GM18498 (cell line): ENCODE data around the gene RHBDD1.
"Not testable (repeated sequence)": the region's sequence is repeated elsewhere in the genome, so short reads cannot be mapped to it uniquely, and the experiment has no call there.

Source experiments
- ATAC-seq: cut with Tn5 transposase; IDR thresholded peaks from one replicate; pipeline ENCODE4 v1.9.1; 2021; ENCODE audit warnings: mild to moderate bottlenecking, moderate library complexity; ENCODE audit not compliant: unreplicated experiment

The RHBDD1 gene

DNA sequence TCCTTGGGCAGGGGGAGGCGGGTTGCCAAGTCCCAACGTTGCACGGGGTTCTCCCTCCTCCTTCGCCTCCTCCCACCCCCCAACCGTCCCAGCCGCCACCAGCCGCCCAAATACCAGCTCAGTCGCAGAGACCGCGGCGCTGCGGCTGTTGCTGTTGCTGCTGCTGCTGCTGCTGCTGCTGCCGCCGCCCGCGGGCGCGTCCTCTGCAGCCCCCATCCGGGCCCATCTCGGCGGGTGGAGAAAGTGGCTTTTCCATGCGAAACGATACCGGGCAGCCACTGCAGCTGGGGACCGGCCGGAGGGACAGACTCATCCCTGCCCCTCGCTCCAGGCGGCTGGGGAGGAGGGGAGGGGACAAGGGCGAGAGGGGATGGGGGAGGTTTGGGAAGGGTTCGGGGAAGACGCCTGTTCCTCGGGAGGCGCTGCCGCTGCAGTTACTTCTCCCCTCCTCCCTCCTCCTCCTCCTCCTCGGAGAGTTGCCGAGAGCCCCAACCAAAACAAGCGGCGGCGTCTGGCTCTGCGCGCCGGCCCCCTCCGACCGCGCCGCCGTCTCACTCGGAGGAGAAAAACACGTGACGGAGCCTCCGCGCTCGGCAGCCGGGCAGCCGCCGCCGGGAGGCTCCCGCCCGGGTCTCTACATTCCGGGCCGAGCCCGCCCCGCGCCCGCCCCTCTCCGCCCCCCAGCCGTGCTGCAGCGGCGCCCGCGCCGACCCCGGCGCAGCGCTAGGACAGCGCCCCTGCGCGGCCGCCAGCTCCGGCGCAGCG, 36.5 kb upstream of the RHBDD1 start, which contains the start of gene IRS1:
TSS of gene IRS1 (minus strand) at position 610 of the 765 bp plus-strand sequence. CDS start 1,082 bp downstream, outside the sequence.
- peak; percentile 42 for ATAC-seq

- no peak for ATAC-seq
Observed at GRCh38 chr2:226799976-226800940, 35.6 kb upstream of the RHBDD1 start.

GRCh38 chr2:226800941-226801784, 34.7 kb upstream of the RHBDD1 start:
- ATAC-seq = peak; percentile 80

GRCh38 chr2:226802573-226802972, 33.3 kb upstream of the RHBDD1 start:
- no peak for ATAC-seq

DNA sequence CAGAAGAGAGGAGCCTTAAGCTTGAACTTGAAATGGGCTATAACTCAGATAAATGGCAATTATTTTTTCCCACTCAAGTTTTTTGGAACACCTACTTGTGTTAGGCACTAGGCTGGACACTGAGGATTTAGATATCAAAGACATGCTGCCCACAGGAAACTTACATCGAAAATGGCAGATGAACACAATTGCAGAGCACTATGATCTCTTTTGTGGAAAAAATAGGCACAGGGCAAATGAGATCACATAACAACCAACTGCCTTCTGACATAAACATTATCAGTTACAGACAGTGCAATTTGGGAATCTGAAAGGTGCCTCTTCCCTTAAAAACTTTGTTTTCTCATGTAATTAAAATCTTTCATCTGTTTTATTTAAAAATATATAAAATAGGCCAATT, 32.4 kb upstream of the RHBDD1 start:
- no peak for ATAC-seq

DNA sequence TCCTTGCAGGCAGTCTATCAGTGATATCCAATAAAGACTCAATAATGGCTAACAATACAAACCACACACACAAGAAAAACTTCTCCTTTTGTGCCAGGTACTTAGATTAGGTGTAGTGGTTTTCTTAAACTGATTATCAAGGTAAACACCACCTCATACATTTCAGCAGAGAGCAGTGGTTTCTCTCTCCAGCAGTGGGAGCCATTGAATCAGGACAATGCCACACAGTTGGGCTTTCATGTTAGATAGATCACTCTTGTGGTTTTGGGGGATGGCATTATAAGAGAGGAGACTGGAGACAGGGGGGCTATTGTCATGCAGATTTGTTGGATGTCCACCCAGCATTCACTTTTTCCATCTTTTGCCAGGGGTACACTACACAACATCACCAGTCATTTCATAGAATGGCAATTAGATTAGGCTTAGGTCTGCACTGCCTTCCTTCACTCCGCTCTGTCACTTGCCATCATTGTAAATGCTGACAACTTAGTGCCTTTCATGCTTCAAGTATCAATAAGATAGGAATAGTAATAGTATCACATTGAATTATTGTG, 22.6 kb upstream of the RHBDD1 start:
- ATAC-seq = peak; percentile 71

GRCh38 chr2:226818930-226819329, 16.9 kb upstream of the RHBDD1 start:
- ATAC-seq = no peak

- ATAC-seq = no peak
Observed at GRCh38 chr2:226825056-226825455, 10.8 kb upstream of the RHBDD1 start.

GRCh38 chr2:226828191-226828590, 7.7 kb upstream of the RHBDD1 start:
- ATAC-seq = no peak

DNA sequence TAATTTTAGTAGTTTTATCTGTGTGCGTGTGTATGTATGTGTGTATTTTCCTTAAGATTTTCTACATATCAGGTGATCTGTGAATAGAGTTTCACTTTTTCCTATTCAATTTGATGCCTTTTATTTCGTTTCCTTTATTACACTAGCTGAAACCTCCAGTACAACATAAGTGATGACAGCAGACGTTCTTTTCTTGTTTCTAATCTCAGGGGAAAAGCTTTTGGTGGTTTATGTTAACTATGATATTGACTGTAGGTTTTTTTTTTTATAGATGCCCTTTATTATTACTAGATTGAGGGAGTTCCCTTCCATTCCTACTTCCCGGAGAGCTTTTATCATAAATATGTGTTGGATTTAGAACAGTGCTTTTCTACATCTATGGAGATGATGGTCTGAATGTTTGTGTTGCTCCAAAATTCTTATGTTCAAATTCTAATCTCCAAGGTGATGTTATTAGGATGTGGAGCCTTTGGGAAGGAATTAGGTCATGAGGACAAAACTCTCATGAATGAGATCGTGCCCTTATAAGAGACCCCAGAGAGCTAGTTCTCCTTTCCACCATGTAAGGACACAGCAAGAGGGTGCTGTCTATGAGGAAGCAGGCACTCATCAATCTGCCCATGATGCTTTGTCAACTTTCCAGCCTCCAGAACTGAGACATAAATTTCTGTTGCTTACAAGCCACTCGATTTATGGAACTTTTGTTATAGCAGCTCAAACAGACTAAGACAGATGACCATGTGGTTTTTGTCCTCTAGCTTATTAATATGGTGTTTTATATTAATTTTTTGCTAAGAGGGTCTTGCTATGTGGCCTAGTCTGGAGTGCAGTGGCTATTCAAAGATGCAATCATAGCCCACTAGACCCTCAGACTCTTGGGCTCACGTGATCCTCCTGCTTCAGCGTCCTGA, 5.9 kb upstream of the RHBDD1 start:
- no peak for ATAC-seq

DNA sequence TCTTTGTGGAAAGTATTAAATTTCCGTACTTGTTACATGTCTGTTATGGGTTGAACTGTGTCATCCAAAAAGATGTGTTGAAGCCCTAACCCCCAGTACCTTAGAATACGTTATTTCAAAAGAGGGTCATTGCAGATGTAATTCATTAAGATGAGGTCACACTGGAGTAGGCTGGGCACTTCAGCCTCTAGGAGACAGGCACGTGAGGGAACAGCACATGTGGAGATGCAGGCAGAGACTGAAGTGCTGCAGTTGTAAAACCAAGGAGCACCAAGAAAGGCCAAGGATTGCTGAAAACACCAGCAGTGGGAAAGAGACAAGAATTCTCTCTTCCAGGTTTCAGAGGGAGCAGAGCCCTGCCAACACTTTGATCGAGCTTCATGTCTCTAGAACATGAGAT, 4.6 kb upstream of the RHBDD1 start:
- ATAC-seq = no peak

GRCh38 chr2:226832061-226832460, 3.8 kb upstream of the RHBDD1 start:
- no peak for ATAC-seq

DNA sequence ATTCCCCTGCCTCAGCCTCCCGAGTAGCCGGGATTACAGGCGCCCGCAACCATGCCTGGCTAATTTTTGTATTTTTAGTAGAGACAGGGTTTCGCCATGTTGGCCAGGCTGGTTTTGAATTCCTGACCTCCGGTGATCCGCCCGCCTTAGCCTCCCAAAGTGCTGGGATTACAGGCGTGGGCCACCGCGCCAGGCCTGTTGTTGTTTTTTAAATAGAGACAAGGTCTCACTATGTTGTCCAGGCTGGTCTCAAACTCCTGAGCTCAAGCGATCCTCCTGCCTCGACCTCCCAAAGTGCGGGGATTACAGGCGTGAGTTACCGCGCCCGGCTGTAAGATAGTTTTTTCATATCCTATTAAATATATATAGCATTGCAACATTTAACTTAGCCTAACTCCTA, 974 bp upstream of the RHBDD1 start:
- ATAC-seq = not testable (repeated sequence)

DNA sequence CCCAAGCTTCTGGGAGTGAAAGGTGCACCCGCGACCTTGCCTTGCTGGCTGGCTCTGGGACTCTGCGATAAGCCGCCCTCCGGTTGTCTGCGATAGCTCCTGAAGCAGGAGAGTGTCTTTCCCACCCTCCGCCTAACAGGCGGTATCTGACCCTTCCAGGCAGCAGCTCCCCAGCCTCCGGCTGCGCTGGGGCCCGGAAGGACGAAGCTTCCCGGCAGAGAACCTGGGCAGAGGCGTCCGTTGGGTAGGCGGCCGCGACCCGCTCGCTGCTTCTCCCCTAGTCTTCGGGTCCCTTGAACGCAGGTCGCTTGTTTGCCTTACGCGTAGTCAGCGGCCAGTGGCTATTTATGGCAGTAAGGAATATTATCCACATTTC, 446 bp upstream of the RHBDD1 start:
- peak; percentile 28 for ATAC-seq

DNA sequence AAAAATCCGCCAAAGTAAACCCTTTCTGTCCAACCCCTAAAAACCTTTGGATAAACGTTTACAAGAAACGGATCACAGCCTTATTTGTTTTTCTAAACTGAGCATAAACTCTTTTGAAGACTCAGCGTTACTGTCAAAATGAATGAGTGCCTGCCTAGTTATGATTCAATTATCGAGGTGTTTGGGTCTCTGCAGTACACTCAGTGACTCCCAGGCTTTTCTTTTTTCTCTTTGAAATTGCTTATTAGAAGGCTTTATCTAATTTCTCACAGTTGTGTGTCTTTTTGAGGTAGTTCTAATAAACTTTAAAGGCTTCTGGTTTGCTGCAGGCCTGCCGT, 663 bp downstream of the RHBDD1 start:
- ATAC-seq = peak; percentile 11

DNA sequence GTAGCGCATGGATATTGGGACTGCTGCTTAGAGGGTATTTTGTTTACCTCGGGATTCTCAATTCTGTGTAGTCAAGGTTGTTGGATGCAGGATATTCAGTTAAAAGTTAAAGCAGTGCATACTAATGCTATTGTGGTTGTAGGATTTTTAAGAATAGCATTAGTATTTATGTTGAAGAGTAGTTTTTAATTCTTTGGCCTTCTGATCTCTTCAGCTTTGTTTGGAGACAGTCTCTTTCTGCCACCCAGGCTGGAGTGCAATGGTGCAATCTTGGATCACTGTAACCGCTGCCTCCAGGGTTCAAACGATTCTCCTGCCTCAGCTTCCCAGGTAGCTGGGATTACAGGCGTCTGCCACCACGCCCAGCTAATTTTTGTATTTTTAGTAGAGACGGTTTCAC, 1.5 kb downstream of the RHBDD1 start:
- ATAC-seq = no peak

DNA sequence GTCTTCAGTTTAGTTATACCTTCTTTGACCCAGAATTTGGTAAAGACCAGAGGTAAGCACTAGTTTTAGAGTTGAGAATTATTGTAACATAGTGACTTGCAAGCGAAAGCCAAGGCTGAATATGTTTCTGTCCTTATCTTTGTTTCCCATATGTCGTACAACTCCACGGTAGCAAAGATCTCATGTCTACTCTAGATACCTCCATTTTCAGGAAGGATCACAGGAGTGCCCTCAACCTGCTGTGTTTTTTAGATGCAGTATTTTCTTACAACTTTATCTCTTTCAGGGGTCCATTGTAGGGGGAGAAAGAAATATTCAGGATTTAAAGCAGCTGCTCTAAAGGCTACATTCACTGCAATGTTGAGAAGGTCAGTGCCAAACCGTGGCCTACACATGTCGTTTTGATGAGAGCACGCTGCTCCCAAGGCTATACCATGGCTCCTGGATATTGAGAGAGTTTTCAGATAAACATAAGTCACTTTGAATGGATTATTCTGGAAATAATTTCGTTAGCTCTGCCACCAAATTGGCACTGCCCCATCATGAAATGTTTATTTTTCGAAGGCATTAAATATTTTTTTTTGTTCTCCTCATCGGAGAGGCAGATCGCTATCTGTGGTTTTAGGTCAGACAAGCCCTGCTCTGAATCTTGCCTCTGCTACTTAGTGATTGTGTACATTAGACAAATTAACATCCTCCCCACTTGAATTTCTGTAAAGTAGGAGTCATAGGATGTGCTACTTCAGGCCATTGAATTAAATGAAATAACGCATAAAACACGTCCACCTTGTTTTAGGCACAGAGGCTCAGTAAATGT, 2.1 kb downstream of the RHBDD1 start:
- no peak for ATAC-seq

DNA sequence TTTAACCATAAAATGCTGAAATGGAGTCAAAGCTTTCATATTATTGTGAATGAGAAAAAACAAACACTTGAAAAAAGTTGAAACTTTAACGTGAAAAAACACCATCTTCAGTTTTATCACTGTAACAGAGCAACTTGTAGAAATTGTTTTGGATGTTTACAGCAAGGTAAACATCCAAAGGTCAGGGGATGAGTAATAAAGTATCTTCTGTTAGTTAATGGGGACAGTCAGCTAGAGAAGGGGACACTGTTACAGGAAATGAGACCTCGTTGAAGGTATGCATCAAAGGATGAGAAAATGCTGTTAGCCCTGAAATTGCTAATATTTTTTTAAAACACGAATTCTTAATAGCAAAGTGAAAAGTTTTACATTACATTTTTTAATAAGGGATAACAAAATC, 2.9 kb downstream of the RHBDD1 start:
- no peak for ATAC-seq

GRCh38 chr2:226839161-226839560, 3.3 kb downstream of the RHBDD1 start:
- ATAC-seq = no peak
